T-helper 1 cell treated with Interleukin-12 subunit alpha and Interleukin-12 subunit beta and Interleukin-4 antibody, amounts not matched to agents 30 μg/mL and 1 μg/mL, for 36 hours (primary cell): ENCODE results near the gene ZMIZ2.
A peak's percentile ranks its signal among the peaks of the same experiment; 100 is the strongest.

ENCODE experiments used
- H3K27ac Mint-ChIP-seq: one replicate; pipeline ENCODE4 v1.8.0; 2021; ENCODE audit warnings: mild to moderate bottlenecking, mixed read lengths
- H3K27me3 Mint-ChIP-seq: one replicate; pipeline ENCODE4 v1.8.0; 2021; ENCODE audit warnings: low read depth, mixed read lengths
- H3K36me3 Mint-ChIP-seq: one replicate; pipeline ENCODE4 v1.8.0; 2021; ENCODE audit warnings: low read depth, mixed read lengths
- H3K4me1 Mint-ChIP-seq: one replicate; pipeline ENCODE4 v1.8.0; 2021; ENCODE audit warnings: low read depth, mixed read lengths
- H3K4me3 Mint-ChIP-seq: one replicate; pipeline ENCODE4 v1.8.0; 2021; ENCODE audit warnings: mild to moderate bottlenecking, moderate library complexity, mixed read lengths
- H3K9me3 Mint-ChIP-seq: one replicate; pipeline ENCODE4 v1.8.0; 2021; ENCODE audit warnings: mixed read lengths

Gene ZMIZ2

DNA sequence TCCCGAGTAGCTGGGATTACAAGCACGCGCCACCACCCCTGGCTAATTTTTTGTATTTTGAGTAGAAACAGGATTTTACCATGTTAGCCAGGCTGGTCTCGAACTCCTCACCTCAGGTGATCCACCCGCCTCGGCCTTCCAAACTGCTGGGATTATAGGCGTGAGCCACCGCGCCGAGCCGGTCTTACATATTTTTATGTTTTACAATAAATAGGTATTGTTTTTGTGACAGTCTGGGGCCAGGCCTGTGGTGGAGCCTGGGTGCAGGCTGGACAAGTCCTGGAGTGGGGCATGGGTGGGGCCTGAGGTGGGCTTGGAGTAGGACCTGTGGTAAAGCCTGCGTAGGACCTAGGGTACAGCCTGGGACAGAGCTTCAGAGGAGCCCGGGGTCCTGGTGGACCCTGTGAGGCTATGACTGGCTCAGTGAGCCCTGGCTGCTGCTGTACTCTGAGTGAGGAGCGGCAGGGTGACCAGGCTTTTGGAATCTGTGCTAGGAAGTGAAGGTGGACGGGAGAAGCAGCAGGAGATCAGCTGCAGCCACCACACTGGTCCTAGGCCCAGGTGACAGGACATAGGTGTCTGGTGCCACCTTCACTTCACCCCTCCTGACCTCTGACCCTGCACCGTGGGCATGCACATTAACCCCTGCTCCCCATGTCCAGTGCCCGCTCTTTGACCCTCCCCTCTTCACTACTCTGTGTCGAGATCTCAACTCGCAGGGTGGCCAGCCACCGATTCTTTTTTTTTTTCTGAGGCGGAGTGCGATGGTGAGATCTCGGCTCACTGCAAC is 9.6 kb upstream of the ZMIZ2 start:
- H3K36me3 Mint-ChIP-seq, result no peaks in the 10 kb centered on the region
- no peak overlapping the region for H3K27ac Mint-ChIP-seq
- peaks cover 21% of the 10 kb centered on the region for H3K4me1 Mint-ChIP-seq
- H3K9me3 Mint-ChIP-seq, result no peaks in the 10 kb centered on the region
- H3K4me3 Mint-ChIP-seq, result no peak overlapping the region
- no peaks in the 10 kb centered on the region for H3K27me3 Mint-ChIP-seq

DNA sequence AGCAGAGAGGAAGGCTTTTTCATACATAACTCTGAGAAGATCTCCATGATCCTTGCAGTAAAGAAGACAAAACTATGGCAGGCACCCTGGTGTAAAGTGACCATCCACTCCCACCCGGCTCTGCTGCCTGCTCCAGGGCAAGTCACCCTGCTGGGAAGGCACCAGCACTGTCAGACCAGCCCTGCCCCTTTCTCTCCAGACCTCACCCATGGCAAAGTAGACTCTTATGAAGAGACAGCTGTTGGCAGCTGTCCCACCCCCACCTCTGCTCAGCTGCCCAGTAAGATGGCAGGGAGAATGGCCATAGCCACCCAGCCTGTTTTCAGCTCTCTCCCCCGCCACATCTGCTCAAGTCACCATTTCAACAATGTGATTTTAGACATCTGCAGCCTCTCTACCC is 8.6 kb upstream of the ZMIZ2 start:
- Mint-ChIP-seq H3K9me3 (no peaks in the 10 kb centered on the region), H3K36me3 (no peaks in the 10 kb centered on the region), H3K27ac (no peak overlapping the region), H3K4me1 (peaks cover 17% of the 10 kb centered on the region), H3K27me3 (no peaks in the 10 kb centered on the region), H3K4me3 (no peak overlapping the region)

DNA sequence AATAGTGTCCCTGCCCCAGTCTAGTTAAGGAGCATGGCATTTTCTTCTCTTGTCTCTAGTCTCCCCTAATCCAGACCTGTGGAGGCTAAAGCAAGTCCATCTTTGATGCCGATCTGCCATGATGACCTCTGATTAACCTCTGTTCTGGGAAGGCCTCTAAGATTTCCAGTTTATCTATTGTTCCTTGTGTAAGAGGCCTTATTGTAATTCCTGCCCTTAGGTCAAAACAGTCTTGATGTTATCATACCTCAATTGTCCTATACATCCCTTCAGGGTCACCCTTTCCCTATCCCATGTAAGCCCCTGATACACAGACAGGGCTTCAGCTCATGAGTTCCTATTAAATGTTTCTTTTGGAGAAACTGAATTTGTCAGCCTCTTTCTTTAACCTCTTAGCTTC is 4.9 kb upstream of the ZMIZ2 start:
- no peaks in the 10 kb centered on the region for H3K36me3 Mint-ChIP-seq
- H3K4me1 Mint-ChIP-seq, result peaks cover 11% of the 10 kb centered on the region
- H3K9me3 Mint-ChIP-seq, result no peaks in the 10 kb centered on the region
- H3K27ac Mint-ChIP-seq, result peak overlapping the region; percentile 43
- H3K27me3 Mint-ChIP-seq, result no peaks in the 10 kb centered on the region
- no peak overlapping the region for H3K4me3 Mint-ChIP-seq

DNA sequence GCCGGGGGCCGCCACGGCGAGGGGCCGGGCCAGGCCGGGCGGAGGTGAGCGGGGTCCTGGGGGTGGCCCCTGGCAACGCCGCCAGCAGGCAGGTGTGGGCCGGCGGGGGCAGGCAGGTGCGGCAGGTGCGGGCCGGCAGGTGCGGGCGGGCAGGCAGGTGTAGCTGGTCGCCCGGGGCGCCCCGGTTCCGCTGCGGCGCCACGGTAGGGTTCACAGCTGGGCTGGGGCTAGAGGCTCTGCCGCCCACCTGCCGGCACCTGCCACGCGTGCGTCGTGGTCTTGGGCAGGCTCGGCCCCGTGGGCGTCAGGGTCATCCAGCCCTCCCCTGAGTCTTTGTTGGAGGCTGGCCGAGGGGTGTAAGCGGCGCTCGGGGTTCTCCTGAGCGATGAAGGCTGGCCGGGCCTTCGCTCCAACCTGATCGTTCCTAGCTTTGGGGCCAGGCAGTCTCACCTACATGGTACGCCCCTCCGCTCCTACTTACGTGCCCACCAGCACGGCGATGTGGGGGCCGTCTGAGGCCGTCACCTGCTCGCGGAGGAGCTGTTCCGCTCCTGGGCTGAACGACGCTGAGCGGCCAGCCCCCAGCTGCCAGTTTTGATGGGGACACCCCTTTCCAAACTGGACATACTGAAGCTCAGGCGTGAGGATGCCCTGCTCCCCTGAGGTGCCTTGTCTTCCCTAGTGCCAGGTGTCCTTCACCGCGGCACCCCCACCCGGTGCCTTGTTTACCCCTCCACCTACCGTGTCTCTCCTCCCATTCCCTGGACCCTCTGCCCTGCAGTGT is 493 bp downstream of the ZMIZ2 start:
- Mint-ChIP-seq H3K9me3 (no peaks in the 10 kb centered on the region), H3K27me3 (no peaks in the 10 kb centered on the region), H3K4me3 (peak overlapping the region; percentile 87), H3K36me3 (peaks cover 23% of the 10 kb centered on the region), H3K4me1 (peaks cover 38% of the 10 kb centered on the region), H3K27ac (peak overlapping the region; percentile 96)

DNA sequence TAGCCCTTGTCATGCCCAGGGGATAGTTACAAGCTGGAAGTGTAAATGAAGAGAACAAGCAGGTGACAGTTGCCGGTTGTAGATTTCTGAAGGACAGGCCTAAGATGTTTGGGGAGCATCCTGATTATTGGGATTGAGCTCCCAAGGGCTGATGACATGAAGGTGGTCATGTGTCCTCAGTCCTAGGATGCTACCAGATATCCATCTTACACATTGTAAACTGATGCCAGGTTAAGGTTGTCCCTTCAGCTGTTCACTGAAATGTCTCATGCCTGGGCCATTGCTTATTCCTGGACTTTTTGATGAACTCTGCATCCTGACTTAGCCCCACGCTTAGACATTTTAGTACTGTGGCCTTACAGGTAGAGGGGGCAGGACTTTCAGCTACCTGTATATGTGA is 1.3 kb downstream of the ZMIZ2 start:
- peaks cover 38% of the 10 kb centered on the region for H3K4me1 Mint-ChIP-seq
- peak overlapping the region; percentile 96 for H3K27ac Mint-ChIP-seq
- no peaks in the 10 kb centered on the region for H3K27me3 Mint-ChIP-seq

DNA sequence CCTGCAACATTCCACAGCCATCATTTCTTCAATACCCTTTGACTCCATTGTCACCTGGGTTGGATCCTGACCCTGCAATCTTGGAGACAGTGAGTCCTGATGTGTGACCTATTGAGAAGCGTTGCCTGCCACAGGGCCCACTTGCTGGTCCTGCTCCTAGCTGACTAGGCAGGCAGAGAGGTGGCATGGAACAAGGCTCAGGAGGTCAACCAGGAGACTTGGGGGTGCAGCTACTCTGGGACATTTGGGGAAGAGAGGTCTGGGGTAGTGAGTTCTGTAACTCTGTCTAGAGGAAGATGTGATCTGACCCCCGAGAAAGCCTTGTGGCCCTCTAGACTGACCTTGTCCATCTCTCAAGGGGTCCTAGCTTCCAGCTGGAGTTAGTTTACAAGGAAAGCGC is 1.8 kb downstream of the ZMIZ2 start:
- no peaks in the 10 kb centered on the region for H3K9me3 Mint-ChIP-seq
- no peaks in the 10 kb centered on the region for H3K27me3 Mint-ChIP-seq
- peak overlapping the region; percentile 87 for H3K4me3 Mint-ChIP-seq
- H3K4me1 Mint-ChIP-seq, result peaks cover 38% of the 10 kb centered on the region
- H3K36me3 Mint-ChIP-seq, result peaks cover 23% of the 10 kb centered on the region
- H3K27ac Mint-ChIP-seq, result peak overlapping the region; percentile 96

More for the DNA sequence above, 1.3 kb downstream of the ZMIZ2 start:
- peak overlapping the region; percentile 87 for H3K4me3 Mint-ChIP-seq
- H3K9me3 Mint-ChIP-seq, result no peaks in the 10 kb centered on the region
- H3K36me3 Mint-ChIP-seq, result peaks cover 23% of the 10 kb centered on the region

DNA sequence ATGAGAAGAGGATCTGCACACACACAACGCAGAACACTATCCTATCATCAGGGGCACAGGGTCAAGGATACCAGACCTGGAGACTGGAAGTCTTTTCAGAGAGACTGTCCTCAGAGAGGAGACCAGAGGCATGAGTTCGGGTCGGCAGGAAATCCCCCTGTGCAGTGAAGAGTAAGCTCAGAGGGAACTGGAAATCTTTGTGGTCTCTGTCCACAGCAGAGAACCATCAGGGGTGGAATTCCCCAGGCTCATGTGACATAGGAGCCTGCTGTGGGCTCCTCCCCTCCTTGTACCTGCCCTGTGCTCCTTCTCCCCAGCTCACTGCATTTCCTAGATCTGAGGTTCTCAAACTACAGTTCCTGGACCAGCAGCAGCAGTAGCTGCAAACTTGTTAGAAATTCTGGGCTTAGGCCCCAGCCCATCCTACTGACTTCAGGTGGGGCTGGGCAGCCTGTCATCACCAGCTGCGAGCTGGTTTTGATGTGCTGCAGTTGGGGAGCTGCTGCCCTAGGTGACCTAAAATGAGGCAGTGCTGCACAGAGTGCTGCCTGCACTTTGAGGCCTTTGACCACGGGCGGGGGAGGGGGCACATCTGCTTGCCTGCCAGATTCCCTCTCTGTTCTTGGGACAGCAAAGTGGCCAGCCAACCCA is 2.4 kb downstream of the ZMIZ2 start:
- peaks cover 23% of the 10 kb centered on the region for H3K36me3 Mint-ChIP-seq
- H3K4me3 Mint-ChIP-seq, result peak overlapping the region; percentile 87
- peak overlapping the region; percentile 96 for H3K27ac Mint-ChIP-seq
- H3K4me1 Mint-ChIP-seq, result peaks cover 38% of the 10 kb centered on the region
- H3K27me3 Mint-ChIP-seq, result no peaks in the 10 kb centered on the region
- no peaks in the 10 kb centered on the region for H3K9me3 Mint-ChIP-seq

DNA sequence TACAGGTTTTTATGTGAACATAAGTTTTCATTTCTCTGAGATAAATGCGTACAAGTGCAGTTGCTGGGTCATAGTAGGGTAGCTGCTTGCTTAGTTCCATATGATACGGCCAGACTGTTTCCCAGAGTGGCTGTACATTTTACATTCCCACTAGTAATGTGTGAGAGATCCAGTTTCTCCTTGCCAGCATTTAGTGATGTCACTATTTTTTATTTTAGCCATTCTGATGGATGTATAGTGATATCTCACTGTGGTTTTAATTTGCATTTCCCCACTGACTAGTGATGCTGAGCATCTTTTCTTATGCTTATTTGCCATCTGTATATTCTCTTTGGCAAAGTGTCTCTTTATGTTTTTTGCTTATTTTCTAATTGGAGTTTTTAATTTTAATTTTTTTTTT is 4.2 kb downstream of the ZMIZ2 start:
- H3K27me3 Mint-ChIP-seq, result no peaks in the 10 kb centered on the region
- peak overlapping the region; percentile 36 for H3K4me3 Mint-ChIP-seq
- H3K36me3 Mint-ChIP-seq, result peaks cover 23% of the 10 kb centered on the region
- H3K27ac Mint-ChIP-seq, result peak overlapping the region; percentile 58
- no peaks in the 10 kb centered on the region for H3K9me3 Mint-ChIP-seq
- peaks cover 32% of the 10 kb centered on the region for H3K4me1 Mint-ChIP-seq

DNA sequence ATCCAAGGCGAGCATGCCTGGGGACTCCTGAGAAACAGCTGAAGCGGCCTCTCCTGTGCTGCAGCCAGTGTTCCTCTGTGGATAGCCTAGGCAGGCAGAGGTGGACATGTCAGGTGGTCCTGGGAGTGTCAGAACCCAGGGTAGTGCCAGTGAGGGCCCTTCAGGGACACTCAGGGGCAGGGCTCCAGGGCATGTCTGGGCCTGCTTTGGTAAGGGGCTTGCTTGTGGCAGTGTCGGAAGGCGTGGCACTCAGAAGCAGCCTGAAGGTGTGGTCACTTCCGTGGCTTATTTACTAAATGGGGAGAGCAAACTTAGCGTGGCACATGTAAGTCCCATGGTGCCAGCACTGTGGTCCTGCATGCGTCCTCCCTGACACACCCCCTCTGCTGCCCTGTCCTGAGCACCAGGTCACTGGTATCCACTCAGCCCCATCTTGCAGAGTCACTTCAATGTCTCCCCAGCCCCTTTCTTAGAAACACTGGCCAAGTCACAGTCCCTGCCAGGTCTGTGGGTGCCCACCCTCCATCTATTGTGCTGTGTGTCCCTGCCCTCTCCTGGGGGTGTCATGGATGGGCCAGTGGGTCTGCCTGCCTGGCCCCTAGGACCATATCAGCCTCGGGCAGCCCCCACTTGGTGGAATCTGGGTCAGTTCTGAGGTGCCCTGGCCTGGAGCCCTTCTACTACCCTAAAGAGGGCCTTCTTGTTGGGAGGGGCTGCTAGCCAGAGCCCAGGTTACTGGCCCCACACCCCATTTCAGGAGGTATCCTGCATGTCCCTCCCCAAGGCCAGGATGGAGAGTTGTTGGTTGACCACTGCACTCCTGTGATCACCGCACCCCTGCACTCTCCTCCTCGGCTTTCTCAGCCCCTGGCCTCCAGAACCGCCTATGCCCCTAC is 6.4 kb downstream of the ZMIZ2 start:
- no peaks in the 10 kb centered on the region for H3K9me3 Mint-ChIP-seq
- peak overlapping the region; percentile 70 for H3K27ac Mint-ChIP-seq
- peaks cover 25% of the 10 kb centered on the region for H3K4me1 Mint-ChIP-seq

DNA sequence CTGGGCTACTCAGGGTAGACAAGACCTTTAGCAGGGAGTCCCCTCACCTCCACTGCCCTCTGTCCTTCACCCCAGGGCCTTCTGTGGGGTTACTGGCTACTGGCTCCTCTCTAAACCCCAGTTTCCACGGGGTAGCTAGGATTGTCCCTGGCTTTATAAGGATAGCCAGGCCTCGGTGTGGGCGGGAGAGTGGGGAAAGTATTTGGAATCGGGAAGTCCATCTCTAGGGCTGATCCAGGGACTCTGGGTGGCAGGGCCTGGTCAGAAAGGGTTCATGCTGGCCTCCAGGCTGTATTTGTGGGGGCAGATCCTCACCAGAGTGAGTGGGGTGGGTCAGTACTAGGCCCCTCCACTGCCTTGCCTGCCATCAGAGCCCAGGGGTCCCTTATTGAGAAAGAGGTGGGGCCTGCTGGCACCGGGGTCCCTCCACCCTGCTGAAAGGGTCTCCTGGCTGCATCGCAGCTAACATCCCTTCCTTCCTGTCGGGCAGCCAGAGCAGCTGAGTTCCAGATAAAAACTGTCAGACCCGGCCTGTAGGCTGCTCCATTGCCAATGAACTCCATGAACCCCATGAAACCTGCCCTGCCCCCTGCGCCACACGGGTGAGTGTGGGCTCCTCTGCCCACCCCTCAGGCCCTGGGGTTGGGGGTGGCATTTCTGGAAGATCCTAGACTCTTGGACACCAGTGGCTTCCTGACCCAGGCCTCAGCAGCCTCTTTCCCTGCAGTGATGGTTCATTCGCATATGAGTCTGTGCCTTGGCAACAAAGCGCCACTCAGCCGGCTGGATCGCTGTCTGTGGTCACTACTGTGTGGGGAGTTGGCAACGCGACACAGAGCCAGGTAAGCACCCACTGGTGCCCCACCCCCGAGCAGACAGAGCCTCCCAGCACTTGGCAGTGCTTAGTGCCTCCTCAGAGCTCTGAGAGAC is 7.3 kb downstream of the ZMIZ2 start:
- Mint-ChIP-seq H3K9me3 (no peaks in the 10 kb centered on the region), H3K27ac (peak overlapping the region; percentile 49), H3K4me3 (no peak overlapping the region), H3K36me3 (peaks cover 13% of the 10 kb centered on the region), H3K4me1 (peaks cover 16% of the 10 kb centered on the region), H3K27me3 (no peaks in the 10 kb centered on the region)

More for the DNA sequence above, 6.4 kb downstream of the ZMIZ2 start:
- Mint-ChIP-seq H3K36me3 (peaks cover 18% of the 10 kb centered on the region), H3K4me3 (no peak overlapping the region), H3K27me3 (no peaks in the 10 kb centered on the region)

DNA sequence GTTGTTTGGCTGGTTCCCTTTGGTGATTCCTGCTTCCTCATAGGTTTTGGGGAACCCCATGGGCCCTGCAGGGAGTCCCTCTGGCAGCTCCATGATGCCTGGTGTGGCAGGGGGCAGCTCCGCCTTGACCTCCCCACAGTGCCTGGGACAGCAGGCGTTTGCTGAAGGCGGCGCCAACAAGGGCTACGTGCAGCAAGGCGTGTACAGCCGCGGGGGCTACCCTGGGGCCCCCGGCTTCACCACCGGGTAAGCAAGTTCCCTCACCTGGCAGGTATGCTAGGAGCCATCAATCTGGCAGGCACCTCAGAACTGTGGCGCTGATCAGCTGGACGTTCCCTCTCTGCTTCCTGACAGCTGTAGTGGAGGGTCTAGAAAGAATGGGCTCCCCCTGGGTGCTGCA is 8.3 kb downstream of the ZMIZ2 start:
- no peak overlapping the region for H3K27ac Mint-ChIP-seq
- H3K4me3 Mint-ChIP-seq, result no peak overlapping the region
- H3K36me3 Mint-ChIP-seq, result peaks cover 14% of the 10 kb centered on the region
- peaks cover 12% of the 10 kb centered on the region for H3K4me1 Mint-ChIP-seq
- no peaks in the 10 kb centered on the region for H3K27me3 Mint-ChIP-seq
- H3K9me3 Mint-ChIP-seq, result no peaks in the 10 kb centered on the region

DNA sequence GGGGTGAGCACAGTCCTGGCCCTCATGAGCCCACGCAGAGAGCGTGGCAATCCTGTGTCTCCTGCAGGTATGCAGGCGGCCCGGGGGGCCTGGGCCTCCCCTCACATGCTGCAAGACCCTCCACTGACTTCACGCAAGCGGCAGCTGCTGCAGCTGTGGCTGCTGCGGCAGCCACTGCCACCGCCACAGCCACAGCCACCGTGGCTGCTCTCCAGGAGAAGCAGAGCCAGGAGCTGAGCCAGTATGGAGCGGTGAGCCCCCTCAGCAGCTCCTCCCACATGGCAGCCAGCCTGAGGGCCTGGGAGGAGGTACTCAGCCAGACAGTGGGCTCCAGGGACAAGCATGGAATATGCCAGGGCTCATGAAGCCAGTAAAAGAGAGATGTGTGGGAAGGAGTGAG is 8.7 kb downstream of the ZMIZ2 start:
- H3K4me3 Mint-ChIP-seq, result no peak overlapping the region
- H3K36me3 Mint-ChIP-seq, result peaks cover 16% of the 10 kb centered on the region
- H3K27me3 Mint-ChIP-seq, result no peaks in the 10 kb centered on the region
- H3K27ac Mint-ChIP-seq, result no peak overlapping the region
- no peaks in the 10 kb centered on the region for H3K9me3 Mint-ChIP-seq
- H3K4me1 Mint-ChIP-seq, result peaks cover 10% of the 10 kb centered on the region

DNA sequence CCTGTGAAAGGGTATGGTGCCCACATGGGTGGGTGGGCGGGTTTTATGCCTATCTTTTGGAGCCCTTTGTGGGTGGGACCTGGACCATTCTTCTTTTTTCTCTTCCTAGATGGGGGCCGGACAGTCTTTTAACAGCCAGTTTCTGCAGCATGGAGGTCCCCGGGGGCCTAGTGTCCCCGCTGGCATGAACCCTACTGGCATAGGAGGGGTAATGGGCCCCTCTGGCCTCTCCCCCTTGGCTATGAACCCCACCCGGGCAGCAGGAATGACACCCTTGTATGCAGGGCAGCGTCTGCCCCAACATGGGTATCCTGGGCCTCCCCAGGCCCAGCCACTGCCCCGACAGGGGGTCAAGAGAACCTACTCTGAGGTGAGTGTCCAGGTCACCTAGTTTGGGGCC is 9.1 kb downstream of the ZMIZ2 start:
- Mint-ChIP-seq H3K27ac (no peak overlapping the region), H3K4me3 (no peak overlapping the region), H3K4me1 (peaks cover 5% of the 10 kb centered on the region), H3K9me3 (no peaks in the 10 kb centered on the region), H3K27me3 (no peaks in the 10 kb centered on the region), H3K36me3 (peaks cover 14% of the 10 kb centered on the region)
